Ishikawa (cell line): Measurements from ENCODE around the gene ZNF559.

Source experiments
- EGR1 ChIP-seq: IDR thresholded peaks from 2 replicates; pipeline ENCODE4 v1.6.1; 2012
- FOXM1 ChIP-seq: IDR thresholded peaks from 2 replicates; pipeline ENCODE4 v1.6.1; 2012; ENCODE audit warnings: low read depth, borderline replicate concordance
- MAX ChIP-seq: IDR thresholded peaks from 2 replicates; pipeline ENCODE4 v1.6.1; 2012
- RAD21 ChIP-seq: IDR thresholded peaks from 2 replicates; pipeline ENCODE4 v1.6.1; 2012; ENCODE audit warnings: low read depth
- REST ChIP-seq: IDR thresholded peaks from 2 replicates; pipeline ENCODE4 v1.6.1; 2012; ENCODE audit warnings: low read depth, mild to moderate bottlenecking
- TAF1 ChIP-seq: IDR thresholded peaks from 2 replicates; pipeline ENCODE4 v1.6.1; 2012; ENCODE audit warnings: low read depth, mild to moderate bottlenecking
- TCF12 ChIP-seq: IDR thresholded peaks from 2 replicates; pipeline ENCODE4 v1.6.1; 2012; ENCODE audit warnings: low read depth
- YY1 ChIP-seq: IDR thresholded peaks from 2 replicates; pipeline ENCODE4 v1.6.1; 2012; ENCODE audit warnings: low read depth

GRCh38 chr19:9324584-9324962 lies 594 bp downstream of the ZNF559 start:
- TF ChIP-seq EGR1 (no peak), REST (no peak), FOXM1 (no peak), TCF12 (no peak), MAX (no peak), TAF1 (no peak), YY1 (no peak), RAD21 (no peak)
